OCI-M2 (cell line): Measurements from ENCODE around the gene CASP8.
"Not testable (repeated sequence)": the region's sequence is repeated elsewhere in the genome, so short reads cannot be mapped to it uniquely, and the experiment has no call there.

Experiments used
- DNase-seq: peaks from one replicate; lab custom pipeline; 2025; ENCODE audit not compliant: unreplicated experiment; lab: John Stamatoyannopoulos, UW

Gene CASP8

GRCh38 chr2:201269764-201270163, 9.4 kb downstream of the CASP8 start:
- no peak for DNase-seq

- no peak for DNase-seq
These were observed 10.1 kb downstream of the CASP8 start for GRCh38 chr2:201270293-201271001.

GRCh38 chr2:201271917-201272316, 11.6 kb downstream of the CASP8 start:
- no peak for DNase-seq

GRCh38 chr2:201273330-201273983, 13.1 kb downstream of the CASP8 start:
- DNase-seq = no peak

GRCh38 chr2:201275069-201275468, 14.7 kb downstream of the CASP8 start:
- no peak for DNase-seq

GRCh38 chr2:201275990-201276389, 15.7 kb downstream of the CASP8 start:
- no peak for DNase-seq

GRCh38 chr2:201276511-201276910, 16.2 kb downstream of the CASP8 start:
- DNase-seq = no peak

GRCh38 chr2:201279079-201279478, 18.7 kb downstream of the CASP8 start:
- DNase-seq = no peak

GRCh38 chr2:201280191-201281040, 20.1 kb downstream of the CASP8 start:
- no peak for DNase-seq

- DNase-seq = no peak
These were observed 25.2 kb downstream of the CASP8 start for GRCh38 chr2:201285499-201285898.

- not testable (repeated sequence) for DNase-seq
These were observed 30.3 kb downstream of the CASP8 start for GRCh38 chr2:201290457-201291148.

GRCh38 chr2:201298462-201299052, 38.2 kb downstream of the CASP8 start:
- no peak for DNase-seq

- DNase-seq = not testable (repeated sequence)
These were observed 39.6 kb downstream of the CASP8 start for GRCh38 chr2:201299929-201300328.

- DNase-seq = no peak
These were observed 47.5 kb downstream of the CASP8 start for GRCh38 chr2:201307876-201308275.

GRCh38 chr2:201308914-201309313, 48.6 kb downstream of the CASP8 start:
- DNase-seq = no peak

- no peak for DNase-seq
These were observed 53.0 kb downstream of the CASP8 start for GRCh38 chr2:201313362-201313761.

GRCh38 chr2:201319511-201319910, 59.2 kb downstream of the CASP8 start:
- no peak for DNase-seq

- DNase-seq = no peak
These were observed 59.9 kb downstream of the CASP8 start for GRCh38 chr2:201320257-201320656.

- no peak for DNase-seq
These were observed 60.4 kb downstream of the CASP8 start for GRCh38 chr2:201320701-201321100.

- no peak for DNase-seq
These were observed 62.4 kb downstream of the CASP8 start for GRCh38 chr2:201322772-201323171.

GRCh38 chr2:201327678-201328077, 67.3 kb downstream of the CASP8 start:
- DNase-seq = no peak
